ENCODE measurements around the gene DDX10.

The DDX10 gene

DNA sequence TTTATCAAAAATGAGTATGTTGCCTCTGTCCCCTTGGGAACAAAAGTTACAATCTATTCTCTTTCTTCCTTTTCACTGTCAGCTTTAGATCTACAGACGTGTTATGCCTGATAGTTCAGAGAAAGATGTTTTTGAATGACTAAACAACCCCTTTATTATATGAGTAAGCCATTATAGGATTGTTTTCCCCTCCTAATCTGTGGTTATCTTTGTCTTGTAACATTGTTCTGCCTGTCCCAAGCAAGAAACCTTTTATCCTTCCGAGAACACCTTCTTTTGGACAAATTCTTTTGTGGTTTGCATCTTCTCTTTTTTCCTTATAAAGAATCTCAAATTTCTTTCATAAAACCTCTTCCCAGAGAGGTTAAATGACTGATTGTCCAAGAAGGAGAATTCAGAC lies 208.4 kb downstream of the DDX10 start:
- TF ChIP-seq ZFX (IDR thresholded peaks at IDR 0.05; ENCODE audit: borderline replicate concordance), result no peak
- TF ChIP-seq, protein P1, sequence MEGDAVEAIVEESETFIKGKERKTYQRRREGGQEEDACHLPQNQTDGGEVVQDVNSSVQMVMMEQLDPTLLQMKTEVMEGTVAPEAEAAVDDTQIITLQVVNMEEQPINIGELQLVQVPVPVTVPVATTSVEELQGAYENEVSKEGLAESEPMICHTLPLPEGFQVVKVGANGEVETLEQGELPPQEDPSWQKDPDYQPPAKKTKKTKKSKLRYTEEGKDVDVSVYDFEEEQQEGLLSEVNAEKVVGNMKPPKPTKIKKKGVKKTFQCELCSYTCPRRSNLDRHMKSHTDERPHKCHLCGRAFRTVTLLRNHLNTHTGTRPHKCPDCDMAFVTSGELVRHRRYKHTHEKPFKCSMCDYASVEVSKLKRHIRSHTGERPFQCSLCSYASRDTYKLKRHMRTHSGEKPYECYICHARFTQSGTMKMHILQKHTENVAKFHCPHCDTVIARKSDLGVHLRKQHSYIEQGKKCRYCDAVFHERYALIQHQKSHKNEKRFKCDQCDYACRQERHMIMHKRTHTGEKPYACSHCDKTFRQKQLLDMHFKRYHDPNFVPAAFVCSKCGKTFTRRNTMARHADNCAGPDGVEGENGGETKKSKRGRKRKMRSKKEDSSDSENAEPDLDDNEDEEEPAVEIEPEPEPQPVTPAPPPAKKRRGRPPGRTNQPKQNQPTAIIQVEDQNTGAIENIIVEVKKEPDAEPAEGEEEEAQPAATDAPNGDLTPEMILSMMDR (IDR thresholded peaks at IDR 0.05), result no peak
- H3K27ac ChIP-seq, result no peak overlapping the region

DNA sequence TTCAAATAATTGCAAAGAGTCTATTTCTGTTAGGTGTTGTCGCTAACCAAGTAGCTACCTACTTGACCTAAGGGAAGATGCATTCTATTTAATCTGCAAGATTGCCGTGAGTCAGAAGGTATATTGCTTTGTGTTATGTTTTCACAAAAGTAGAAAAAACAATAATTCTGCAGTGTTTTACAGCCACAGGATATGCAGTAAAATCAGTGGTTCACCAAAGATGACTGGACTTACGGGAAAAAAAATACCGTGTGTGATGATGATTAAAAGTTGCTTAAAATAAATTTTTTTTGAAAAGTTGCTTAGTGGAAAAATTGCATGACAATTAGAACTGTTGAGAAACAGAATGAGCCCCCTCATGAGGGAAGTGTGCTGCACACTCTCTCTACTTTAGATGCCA lies 209.1 kb downstream of the DDX10 start:
- H3K27ac ChIP-seq, result no peak overlapping the region
- TF ChIP-seq ZFX (IDR thresholded peaks at IDR 0.05; ENCODE audit: borderline replicate concordance), result no peak
- TF ChIP-seq, protein P1 (IDR thresholded peaks at IDR 0.05), result no peak

DNA sequence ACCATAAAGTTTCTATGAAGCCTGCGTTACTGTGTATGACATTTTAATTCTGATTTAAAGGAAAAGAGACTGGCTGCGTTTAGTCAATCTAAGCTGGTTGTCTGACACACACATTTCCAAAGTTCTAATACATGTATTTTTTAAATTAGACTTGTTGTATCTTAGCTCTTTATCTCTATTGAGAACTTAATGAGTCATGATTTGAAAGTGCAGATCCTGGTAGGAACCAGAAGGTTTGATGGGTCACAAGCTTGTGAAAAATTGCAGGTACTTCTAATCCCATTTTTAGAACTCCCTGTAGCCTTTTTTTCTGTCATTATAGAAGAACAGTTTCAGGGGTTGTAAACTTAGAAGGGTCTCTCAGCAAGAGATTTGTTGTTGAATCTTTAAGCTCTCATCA lies 210.3 kb downstream of the DDX10 start:
- no peak for TF ChIP-seq ZFX (IDR thresholded peaks at IDR 0.05; ENCODE audit: borderline replicate concordance)
- TF ChIP-seq, protein P1 (IDR thresholded peaks at IDR 0.05), result no peak
- H3K27ac ChIP-seq, result no peak overlapping the region

DNA sequence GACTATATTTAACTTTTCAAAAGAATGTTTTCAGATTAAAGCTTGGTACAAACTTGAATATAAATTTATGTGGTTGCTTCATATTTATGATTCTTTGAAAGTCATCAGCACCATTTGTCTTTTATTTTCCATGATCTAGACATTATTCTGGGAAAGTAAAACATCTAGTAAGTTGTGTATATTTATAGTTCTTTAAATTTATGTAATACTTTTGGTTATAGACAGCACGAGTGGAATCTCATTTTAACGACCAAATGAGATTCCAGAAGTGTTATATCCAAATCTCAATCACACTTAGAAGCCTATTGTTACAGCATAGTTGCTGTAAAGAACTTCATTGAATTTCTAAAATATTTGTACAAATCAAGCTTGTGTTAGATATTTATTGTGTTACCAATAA lies 212.3 kb downstream of the DDX10 start:
- H3K27ac ChIP-seq, result no peak overlapping the region
- TF ChIP-seq ZFX (IDR thresholded peaks at IDR 0.05; ENCODE audit: borderline replicate concordance), result no peak

DNA sequence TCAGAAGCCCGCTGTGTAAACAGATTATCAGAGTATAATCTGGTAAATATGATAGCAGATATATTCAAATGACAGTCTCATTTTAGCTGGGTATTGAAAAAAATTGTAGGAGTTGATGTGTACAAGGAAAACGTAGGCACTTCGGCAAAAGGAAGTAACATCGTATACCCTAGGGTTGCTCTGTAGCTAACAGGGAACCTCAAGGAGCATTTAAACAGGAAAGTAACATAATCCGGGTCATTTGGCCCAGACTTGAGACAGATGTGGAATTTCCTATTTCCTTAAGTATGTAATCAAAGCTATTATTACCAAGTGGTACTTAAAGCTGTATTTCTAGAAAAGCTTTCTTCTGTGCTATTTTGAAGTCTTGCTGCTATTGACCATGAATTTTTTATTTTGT lies 215.6 kb downstream of the DDX10 start:
- TF ChIP-seq ZFX (IDR thresholded peaks at IDR 0.05; ENCODE audit: borderline replicate concordance), result no peak
- TF ChIP-seq, protein P1 (IDR thresholded peaks at IDR 0.05), result no peak
- no peak overlapping the region for H3K27ac ChIP-seq

DNA sequence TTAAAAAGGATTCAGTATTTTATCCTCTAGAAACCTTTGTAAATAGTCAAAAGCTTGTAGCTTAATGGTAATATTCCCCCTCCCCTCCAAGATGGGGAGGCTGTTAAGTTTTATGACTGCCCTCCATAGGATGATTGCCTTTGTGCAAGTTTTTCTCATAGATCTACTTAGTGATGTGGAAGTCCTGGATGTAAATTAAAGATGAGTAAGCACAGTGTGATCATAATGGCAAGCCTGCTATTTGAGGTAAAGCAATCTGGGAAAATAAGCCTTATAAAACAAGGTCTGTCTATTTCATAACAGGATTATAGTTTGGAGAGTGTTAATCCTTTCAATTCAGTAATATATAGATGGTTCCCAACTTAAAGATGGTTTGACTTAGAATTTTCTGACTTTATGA lies 216.3 kb downstream of the DDX10 start:
- no peak overlapping the region for H3K27ac ChIP-seq
- no peak for TF ChIP-seq ZFX (IDR thresholded peaks at IDR 0.05; ENCODE audit: borderline replicate concordance)
- TF ChIP-seq, protein P1 (IDR thresholded peaks at IDR 0.05), result no peak

DNA sequence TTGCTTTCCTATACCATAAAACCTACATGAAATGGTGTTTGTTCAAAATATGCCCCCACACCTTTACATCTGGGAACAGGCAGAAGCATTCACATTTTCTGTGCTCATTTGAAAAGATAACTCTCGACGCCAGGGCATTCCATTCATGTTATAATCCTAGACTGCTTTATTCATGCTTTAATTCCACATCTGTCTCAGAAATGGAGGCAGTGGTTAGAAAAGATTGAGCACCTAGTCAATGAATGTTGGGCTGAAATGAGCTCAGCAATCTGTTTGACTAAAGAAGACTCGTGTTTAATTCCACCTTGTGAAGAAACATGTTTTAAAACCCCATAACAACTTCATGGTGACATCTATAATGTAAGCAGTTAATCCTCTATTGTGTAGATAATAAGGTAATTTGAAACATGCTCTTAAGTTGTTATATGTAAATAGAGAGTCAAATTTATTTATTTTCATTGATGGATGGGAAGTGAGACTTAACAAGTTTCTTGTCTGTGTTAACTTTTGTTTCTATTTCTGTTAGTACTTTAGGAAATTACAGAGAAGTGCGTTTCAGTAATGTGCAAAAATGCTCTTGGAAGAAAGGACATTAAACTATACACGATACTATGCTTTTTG lies 217.5 kb downstream of the DDX10 start:
- TF ChIP-seq, protein P1 (IDR thresholded peaks at IDR 0.05), result no peak
- no peak for TF ChIP-seq ZFX (IDR thresholded peaks at IDR 0.05; ENCODE audit: borderline replicate concordance)
- no peak overlapping the region for H3K27ac ChIP-seq
